ENCODE measurements around the gene SVBP.
"Not testable (repeated sequence)": the region's sequence is repeated elsewhere in the genome, so short reads cannot be mapped to it uniquely, and the experiment has no call there.

The SVBP gene, protein sequence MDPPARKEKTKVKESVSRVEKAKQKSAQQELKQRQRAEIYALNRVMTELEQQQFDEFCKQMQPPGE

DNA sequence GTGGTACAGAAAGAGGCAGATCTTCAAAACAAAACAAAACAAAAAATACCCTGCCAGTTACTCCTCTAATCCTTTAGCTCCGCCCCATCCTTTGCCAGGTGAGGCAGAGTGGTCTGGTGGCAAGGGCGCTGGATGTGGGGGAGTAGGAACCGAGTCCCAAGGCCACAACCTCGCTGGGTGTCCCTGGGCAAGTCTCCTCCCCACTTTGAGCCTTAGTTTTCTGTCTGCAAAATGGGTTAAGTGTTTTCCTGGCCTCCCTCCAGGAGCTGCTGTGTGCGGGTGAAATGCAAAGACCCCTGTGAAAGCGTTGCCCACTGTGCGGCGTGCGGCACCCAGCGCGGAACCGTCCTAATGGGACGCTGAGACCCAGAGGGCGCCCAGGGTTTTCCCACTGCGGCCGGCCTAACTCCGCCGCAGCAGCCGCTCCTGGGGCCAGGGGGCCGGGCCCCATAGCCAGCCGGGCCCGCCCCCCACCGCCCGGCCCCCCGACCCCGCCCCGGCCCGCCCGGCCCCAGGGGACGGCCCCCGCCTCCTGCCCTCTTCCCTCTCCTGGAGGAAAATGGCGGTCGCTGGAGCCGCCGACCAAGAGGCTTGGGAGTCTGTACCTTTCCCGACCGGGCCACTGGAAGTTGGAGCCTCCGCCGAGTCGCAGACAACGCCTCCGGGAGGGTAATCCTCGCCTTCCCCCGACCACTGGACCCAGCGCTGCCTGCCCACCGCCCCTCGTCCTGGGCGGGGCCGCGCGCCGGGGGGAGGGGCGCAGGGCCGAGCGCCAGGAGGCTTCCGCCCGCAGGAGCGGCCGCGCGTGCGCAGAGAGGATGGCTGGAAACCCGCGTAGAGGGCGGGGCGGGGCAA, at the start of gene SVBP, which contains the start of gene ERMAP:
Gene SVBP, minus strand, starts transcription at position 813 of the 855 bp plus-strand sequence. CDS start 853 bp downstream, outside the sequence.
Gene ERMAP, plus strand, starts transcription at position 538 of the 855 bp plus-strand sequence. CDS start 13,327 bp downstream, outside the sequence.
- DNase-seq (ENCODE audit: low read depth in 2 of 2), result peak; percentile 96 to 98

DNA sequence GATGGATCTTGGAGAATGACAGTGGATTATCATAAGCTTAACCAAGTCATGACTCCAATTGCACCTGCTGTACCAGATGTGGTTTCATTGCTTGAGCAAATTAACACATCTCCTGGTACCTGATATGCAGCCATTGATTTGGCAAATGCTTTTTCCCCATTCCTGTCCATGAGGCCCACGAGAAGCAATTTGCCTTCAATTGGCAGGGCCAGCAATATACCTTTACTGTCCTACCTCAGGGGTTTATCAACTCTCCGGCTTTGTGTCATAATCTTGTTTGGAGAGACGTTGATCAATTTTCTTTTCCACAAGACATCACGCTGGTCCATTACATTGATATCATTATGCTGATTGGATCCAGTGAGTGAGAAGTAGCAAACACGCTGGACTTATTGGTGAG, 49.4 kb upstream of the SVBP start:
- DNase-seq (ENCODE audit: low read depth in 2 of 2), result no peak

- DNase-seq (ENCODE audit: low read depth in 2 of 2), result no peak
Observed at GRCh38 chr1:42861014-42861399, 43.8 kb upstream of the SVBP start.

DNA sequence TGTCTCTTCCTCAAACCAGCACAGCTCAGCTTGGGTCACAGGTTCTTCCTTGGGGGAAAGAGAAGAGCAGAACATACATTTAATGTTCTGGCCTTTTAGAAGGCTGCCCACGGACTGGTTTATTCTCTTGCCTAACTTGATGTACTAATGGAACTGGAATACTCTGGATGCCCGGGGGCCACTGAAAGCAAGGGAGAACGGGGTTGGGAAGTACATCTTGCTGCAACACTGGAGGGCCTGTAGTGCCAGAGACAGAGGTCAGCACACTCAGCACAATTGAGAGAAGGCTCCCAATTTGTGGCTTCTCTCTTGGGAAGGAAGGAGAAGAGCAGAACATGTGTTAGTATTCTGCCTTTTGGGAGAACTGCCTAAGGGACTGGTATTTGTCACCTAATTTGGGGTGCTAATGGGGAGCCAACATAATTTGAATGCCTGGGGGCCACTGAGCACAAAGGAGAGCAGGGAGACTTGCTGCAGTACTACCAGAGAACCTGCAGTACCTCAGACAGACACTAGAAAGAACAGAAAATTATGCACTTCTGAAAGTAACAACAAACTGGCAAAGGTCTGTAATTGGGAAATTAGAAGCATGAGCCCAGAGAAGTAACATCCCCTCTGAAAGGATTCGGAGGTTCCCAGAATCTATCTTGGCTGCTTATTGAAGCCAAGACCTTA, 43.3 kb upstream of the SVBP start:
- DNase-seq (ENCODE audit: low read depth in 2 of 2), result no peak

DNA sequence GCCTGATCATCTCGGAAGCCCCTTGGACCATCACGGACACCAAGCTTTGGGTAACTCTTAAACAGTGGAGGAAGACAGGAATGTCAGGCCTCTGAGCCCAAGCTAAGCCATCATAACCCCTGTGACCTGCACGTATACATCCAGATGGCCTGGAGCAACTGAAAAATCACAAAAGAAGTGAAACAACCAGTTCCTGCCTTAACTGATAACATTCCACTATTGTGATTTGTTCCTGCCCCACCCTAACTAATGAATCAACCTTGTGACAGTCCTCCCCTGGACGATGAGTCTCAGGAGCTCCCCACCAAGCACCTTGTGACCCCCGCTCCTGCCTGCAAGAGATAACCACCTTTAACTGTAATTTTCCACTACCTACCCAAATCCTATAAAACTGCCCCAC, 42.2 kb upstream of the SVBP start:
- not testable (repeated sequence) for DNase-seq (ENCODE audit: low read depth in 2 of 2)

GRCh38 chr1:42856554-42856953, 39.4 kb upstream of the SVBP start:
- not testable (repeated sequence) for DNase-seq (ENCODE audit: low read depth in 2 of 2)

DNA sequence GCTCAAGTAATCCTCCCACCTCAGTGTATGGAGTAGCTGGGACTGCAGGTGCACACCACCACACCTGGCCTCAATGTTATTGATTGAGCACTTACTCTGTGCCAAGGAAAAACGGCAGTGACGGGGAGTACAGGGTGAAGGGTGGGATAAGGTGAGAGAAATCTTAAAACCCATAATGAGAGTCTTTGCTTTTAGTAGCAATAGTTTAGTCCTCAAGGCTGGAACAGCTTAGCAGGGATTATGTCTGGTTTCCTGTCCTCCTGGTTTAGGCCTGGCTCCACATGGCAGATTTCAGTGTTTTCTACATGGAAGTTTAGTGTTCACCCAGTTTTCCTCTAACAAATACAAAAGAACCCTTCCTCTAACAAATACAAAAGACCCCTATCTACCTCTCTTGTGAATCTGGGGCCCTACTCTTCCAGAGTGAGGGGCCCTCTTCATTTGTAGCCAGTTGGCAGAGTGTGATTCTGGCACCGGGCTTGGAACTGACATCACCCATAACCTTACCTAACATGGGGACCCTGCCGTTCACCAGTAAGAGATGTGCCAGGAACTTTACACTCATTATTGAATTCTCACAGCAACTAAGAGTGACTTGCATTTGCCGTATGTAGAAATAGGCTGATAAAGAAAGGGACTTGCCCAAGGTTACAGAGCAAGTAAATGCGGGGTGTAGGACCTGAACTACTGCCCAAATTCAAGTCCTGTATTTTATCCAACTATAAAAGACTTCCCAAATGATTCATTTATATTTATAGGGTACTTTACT, 36.1 kb upstream of the SVBP start:
- no peak for DNase-seq (ENCODE audit: low read depth in 2 of 2)

DNA sequence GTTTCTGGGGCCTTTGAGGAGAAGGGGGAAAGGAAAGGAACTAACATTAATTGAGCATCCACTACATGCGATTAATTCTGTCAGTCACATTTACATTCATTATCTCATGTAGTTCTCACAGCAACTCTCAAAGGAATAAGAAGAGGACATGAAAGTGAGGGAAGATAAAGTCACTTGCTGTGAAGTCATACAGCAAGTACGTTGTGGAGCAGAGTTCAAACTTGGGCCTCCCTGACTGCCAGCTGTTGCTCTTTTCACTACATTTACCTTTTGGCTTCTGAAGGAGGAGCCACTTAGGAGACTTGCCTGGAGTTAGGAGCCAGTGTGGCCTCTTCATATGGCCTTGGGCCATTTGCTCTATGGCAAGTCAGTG, 35.4 kb upstream of the SVBP start:
- DNase-seq (ENCODE audit: low read depth in 2 of 2), result no peak

GRCh38 chr1:42851960-42852607, 34.9 kb upstream of the SVBP start:
- no peak for DNase-seq (ENCODE audit: low read depth in 2 of 2)

DNA sequence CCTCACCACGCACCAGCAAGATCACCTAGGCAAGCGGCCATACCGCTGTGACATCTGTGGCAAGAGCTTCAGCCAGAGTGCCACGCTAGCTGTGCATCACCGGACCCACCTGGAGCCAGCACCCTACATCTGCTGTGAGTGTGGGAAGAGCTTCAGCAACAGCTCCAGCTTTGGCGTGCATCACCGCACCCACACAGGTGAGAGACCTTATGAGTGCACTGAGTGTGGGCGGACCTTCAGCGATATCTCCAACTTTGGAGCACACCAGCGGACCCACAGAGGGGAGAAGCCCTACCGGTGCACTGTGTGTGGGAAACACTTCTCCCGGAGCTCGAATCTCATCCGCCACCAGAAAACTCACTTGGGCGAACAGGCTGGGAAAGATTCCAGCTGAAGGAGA, 34.2 kb upstream of the SVBP start:
- DNase-seq (ENCODE audit: low read depth in 2 of 2), result no peak

DNA sequence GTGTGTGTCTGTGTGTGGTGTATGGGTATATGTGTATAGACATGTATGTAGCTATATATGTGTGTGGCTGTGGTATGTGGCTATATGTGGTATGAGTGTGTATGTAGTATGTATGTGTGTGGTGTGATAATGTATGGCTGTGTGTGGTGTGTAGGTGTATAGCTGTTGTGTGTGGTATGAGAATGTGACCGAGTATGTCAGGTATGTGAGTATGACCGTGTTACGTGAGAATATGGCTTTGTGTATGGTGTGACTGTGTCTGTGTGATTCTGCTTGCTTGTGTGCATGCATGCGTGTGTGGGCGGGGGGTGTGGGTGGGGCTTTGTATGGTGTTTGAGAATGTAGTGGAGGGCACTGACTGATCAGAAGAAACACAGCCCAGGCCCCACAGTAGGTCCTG, 32.7 kb upstream of the SVBP start:
- DNase-seq (ENCODE audit: low read depth in 2 of 2), result no peak

GRCh38 chr1:42848823-42849537, 31.8 kb upstream of the SVBP start:
- no peak for DNase-seq (ENCODE audit: low read depth in 2 of 2)

DNA sequence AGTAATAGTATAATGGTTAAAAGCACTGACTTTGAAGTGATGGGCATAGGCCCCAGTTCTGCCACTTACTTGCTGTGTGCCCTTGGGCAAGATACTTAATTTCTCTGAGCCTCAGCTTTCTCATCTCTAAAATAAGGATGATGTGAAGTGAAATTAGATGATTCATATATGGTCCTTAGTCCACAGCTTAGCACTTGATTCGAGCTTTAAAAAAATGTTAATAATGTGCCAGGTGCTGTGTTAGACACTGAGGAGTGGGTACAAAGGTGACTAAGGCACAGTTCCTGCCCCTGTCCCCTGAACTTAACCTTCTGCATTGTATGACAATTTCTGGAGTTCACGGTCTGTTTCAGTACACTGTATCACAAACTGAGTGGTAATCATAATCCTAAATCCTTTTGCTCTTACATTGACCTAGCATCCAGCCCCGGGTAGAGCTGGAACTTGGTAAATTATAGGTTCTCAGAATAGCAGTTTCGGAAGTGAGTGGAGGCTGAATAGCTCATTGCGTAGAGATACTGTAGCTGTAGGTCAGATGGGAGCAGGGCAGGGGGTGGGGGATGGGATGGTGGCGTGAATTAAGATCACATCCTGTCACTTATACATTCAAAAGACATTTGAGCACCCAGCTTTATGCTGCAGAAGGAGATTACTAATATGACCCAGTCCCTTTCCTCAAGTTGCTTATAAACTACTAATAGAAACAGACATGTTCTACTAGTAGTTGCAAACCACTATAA, 30.7 kb upstream of the SVBP start:
- no peak for DNase-seq (ENCODE audit: low read depth in 2 of 2)

DNA sequence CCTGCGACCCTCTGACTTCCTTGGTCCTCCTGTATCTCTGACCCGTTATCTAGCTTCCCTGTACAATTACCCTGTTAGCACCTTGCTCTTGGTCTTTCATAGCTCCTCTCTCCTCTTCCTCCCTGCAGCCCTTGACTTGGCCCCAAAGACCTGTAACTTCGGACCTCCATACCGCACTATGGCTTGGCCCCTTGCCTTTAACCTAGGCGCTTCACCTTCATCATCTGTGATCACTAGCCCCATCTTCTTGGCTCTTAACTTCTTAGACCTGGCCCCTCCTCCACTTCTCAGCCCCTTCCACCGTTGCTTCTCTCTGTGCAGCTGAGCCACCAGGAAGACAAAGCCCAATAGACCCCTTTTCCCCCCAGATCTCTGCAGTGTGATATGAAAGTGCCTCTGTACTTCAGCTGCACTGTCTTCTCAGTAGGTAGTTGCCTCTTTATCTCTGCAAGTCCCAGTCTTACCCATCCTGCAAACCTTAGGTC, 30.0 kb upstream of the SVBP start:
- no peak for DNase-seq (ENCODE audit: low read depth in 2 of 2)

DNA sequence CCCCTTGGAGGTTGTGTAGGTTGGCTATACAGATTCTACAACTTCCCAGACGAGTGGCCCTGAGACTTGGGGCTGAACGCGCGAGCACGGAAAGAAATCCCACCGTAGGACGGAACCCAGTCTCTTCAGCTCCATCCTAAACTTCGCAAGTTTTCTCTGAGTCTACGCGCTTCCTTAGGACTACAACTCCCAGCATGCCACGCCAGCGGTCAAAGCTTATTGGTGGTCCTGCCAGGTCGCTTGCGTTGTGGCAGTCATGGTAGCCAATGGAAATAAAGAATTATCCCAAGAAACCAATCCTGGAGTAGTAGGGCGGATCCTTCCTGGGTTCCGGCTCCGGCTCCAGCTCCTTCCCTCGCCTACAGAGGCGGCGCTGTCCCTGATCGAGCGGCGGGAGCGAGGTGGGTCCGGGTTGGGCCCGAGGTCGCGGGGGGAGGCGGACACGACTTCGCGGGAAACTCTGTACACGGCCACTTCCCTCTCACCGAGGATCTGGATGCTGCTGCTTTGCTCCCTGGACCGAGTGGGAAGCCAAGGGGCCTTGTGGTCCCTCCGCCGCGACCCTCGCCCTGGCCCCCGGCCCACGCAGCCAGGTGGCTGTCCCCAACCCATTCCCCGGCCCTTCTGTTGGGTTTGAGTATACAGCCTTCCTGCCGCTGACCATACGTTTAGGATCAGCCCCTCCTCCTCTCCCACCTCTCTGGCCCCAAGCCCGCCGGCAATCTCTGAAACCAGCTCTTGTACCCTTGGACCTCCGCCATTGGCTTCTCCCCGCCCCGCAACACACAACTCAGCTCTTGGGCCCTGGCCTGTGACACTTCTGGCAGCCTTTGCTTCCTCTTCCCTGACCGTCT, 29.3 kb upstream of the SVBP start, which contains the start of gene ZNF691:
Gene ZNF691, plus strand, starts transcription at position 357 of the 854 bp plus-strand sequence. CDS start 3,046 bp downstream, outside the sequence.
- DNase-seq (ENCODE audit: low read depth in 2 of 2), result peak; percentile 70 to 78

DNA sequence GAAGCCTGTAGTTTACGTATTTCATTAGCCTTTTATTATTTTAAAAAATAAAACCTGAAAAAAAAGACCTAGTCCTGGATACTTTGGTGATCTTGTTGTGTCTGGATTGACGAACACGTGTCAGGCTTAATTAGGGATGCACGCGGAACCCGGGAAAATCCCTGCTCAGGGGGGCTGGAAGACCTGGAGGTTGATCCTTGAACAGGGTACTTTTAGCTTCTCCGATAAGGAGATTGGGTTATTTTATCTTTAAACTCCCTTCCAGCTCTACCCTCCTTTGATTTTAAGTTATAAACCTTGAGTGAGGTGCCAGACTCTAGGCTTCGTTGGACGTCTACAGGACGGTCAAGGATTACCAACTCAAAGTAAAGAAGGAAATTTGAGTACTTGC, 28.7 kb upstream of the SVBP start:
- DNase-seq (ENCODE audit: low read depth in 2 of 2), result no peak

- no peak for DNase-seq (ENCODE audit: low read depth in 2 of 2)
Observed at GRCh38 chr1:42845193-42845592, 28.0 kb upstream of the SVBP start.

DNA sequence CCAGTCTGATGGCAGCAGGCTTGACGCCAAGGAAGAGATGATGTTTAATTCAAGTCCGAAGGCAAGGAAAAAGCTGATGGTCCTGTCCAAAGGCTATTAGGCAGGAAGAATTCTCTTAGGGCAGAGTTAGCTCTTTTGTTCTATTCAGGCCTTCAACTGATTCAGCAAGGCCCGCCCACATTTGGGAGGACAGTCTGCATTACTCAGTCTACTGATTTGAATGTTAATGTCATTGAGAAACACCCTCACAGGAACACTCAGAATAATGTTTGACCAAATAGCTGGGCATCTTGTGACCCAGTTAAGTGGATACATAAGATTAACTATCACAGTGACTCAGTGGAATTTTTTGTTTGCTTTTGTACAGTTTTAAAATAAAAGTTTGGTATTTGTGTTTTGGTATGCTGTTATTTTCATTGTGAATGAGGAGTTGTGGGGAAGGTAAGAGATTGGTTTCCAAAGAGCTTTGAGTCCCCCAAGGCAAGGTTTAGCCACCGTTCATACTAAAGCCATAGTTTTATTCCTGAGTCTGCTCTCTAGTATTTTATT, 27.5 kb upstream of the SVBP start:
- DNase-seq (ENCODE audit: low read depth in 2 of 2), result no peak
